ENCODE data around the gene FNDC3B. TPM values are rescaled to one million over a fixed set of nuclear protein-coding genes. Genes with fewer than 3 reads are reported as not detected.

The FNDC3B gene
- total and polyA plus RNA-seq, 2 of the 8 experiments (the other 6 are each of a cell fraction or from before 2014, with no cell fraction given) = 14.1 to 44.4 TPM

DNA sequence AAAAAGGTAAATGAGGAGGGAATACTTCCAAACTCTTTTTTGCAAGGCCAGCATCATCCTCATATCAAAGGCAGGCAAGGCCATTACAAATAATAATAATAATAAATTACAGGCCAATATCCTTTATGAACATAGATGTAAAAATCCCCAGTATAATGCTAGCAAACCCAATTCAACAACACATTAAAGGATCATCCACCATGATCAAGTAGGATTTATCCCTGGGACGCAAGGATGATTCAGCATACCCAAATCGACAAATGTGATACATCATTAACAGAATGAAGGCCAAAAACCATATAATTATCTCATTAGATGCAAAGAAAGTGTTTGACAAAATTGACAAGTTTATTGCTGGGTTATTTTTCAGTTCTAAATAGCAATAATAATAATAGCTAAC lies 355.3 kb downstream of the FNDC3B start (continued):
- TF ChIP-seq, protein P1, sequence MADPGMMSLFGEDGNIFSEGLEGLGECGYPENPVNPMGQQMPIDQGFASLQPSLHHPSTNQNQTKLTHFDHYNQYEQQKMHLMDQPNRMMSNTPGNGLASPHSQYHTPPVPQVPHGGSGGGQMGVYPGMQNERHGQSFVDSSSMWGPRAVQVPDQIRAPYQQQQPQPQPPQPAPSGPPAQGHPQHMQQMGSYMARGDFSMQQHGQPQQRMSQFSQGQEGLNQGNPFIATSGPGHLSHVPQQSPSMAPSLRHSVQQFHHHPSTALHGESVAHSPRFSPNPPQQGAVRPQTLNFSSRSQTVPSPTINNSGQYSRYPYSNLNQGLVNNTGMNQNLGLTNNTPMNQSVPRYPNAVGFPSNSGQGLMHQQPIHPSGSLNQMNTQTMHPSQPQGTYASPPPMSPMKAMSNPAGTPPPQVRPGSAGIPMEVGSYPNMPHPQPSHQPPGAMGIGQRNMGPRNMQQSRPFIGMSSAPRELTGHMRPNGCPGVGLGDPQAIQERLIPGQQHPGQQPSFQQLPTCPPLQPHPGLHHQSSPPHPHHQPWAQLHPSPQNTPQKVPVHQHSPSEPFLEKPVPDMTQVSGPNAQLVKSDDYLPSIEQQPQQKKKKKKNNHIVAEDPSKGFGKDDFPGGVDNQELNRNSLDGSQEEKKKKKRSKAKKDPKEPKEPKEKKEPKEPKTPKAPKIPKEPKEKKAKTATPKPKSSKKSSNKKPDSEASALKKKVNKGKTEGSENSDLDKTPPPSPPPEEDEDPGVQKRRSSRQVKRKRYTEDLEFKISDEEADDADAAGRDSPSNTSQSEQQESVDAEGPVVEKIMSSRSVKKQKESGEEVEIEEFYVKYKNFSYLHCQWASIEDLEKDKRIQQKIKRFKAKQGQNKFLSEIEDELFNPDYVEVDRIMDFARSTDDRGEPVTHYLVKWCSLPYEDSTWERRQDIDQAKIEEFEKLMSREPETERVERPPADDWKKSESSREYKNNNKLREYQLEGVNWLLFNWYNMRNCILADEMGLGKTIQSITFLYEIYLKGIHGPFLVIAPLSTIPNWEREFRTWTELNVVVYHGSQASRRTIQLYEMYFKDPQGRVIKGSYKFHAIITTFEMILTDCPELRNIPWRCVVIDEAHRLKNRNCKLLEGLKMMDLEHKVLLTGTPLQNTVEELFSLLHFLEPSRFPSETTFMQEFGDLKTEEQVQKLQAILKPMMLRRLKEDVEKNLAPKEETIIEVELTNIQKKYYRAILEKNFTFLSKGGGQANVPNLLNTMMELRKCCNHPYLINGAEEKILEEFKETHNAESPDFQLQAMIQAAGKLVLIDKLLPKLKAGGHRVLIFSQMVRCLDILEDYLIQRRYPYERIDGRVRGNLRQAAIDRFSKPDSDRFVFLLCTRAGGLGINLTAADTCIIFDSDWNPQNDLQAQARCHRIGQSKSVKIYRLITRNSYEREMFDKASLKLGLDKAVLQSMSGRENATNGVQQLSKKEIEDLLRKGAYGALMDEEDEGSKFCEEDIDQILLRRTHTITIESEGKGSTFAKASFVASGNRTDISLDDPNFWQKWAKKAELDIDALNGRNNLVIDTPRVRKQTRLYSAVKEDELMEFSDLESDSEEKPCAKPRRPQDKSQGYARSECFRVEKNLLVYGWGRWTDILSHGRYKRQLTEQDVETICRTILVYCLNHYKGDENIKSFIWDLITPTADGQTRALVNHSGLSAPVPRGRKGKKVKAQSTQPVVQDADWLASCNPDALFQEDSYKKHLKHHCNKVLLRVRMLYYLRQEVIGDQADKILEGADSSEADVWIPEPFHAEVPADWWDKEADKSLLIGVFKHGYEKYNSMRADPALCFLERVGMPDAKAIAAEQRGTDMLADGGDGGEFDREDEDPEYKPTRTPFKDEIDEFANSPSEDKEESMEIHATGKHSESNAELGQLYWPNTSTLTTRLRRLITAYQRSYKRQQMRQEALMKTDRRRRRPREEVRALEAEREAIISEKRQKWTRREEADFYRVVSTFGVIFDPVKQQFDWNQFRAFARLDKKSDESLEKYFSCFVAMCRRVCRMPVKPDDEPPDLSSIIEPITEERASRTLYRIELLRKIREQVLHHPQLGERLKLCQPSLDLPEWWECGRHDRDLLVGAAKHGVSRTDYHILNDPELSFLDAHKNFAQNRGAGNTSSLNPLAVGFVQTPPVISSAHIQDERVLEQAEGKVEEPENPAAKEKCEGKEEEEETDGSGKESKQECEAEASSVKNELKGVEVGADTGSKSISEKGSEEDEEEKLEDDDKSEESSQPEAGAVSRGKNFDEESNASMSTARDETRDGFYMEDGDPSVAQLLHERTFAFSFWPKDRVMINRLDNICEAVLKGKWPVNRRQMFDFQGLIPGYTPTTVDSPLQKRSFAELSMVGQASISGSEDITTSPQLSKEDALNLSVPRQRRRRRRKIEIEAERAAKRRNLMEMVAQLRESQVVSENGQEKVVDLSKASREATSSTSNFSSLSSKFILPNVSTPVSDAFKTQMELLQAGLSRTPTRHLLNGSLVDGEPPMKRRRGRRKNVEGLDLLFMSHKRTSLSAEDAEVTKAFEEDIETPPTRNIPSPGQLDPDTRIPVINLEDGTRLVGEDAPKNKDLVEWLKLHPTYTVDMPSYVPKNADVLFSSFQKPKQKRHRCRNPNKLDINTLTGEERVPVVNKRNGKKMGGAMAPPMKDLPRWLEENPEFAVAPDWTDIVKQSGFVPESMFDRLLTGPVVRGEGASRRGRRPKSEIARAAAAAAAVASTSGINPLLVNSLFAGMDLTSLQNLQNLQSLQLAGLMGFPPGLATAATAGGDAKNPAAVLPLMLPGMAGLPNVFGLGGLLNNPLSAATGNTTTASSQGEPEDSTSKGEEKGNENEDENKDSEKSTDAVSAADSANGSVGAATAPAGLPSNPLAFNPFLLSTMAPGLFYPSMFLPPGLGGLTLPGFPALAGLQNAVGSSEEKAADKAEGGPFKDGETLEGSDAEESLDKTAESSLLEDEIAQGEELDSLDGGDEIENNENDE (IDR thresholded peaks at IDR 0.05; ENCODE audit: insufficient replicate concordance, low read length) = no peak
- TF ChIP-seq, protein P2, sequence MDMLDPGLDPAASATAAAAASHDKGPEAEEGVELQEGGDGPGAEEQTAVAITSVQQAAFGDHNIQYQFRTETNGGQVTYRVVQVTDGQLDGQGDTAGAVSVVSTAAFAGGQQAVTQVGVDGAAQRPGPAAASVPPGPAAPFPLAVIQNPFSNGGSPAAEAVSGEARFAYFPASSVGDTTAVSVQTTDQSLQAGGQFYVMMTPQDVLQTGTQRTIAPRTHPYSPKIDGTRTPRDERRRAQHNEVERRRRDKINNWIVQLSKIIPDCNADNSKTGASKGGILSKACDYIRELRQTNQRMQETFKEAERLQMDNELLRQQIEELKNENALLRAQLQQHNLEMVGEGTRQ (IDR thresholded peaks at IDR 0.05; ENCODE audit: low read length) = no peak
- no peak for TF ChIP-seq SP2 (IDR thresholded peaks at IDR 0.05; ENCODE audit: low read length)
- TF ChIP-seq KDM1A (IDR thresholded peaks at IDR 0.05; ENCODE audit: borderline replicate concordance, low read length) = no peak
- no peak for TF ChIP-seq TAF7 (optimal IDR thresholded peaks at IDR 0.05; ENCODE audit: borderline replicate concordance, low read depth, low read length)
- TF ChIP-seq HDAC2 (IDR thresholded peaks at IDR 0.05; ENCODE audit: borderline replicate concordance in 1 of 2, low read depth in 2 of 2, low read length in 2 of 2) = no peak
- TF ChIP-seq BRCA1 (IDR thresholded peaks at IDR 0.05; ENCODE audit: low read depth, low read length) = no peak
- no peak for TF ChIP-seq EZH2 (IDR thresholded peaks at IDR 0.05; ENCODE audit: low read depth, low read length, severe bottlenecking)
